ENCODE measurements around the gene SMIM3.

DNA sequence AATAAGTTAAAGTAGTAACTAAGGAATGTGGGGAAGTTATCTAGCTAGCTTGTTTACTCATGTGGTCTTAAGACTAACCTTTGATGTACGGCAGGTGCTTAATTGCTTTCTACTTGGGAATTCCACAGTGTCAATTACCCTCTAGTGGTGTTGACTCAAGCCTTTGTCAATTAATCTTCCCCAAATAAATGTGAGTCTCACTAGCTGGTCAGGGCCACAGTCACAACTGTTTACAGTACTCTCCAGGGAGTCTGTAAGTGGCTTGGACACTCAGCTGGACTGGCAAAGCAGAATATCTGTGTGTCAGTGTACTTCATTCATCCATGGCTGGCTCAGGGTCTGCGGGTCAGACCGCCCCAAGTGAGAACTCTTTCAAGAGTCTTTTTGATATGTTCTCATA lies 30.8 kb downstream of the SMIM3 start:
- no peak for TF ChIP-seq EZH2 (IDR thresholded peaks at IDR 0.05; ENCODE audit: low read length, missing control alignments)
- TF ChIP-seq, protein P1, sequence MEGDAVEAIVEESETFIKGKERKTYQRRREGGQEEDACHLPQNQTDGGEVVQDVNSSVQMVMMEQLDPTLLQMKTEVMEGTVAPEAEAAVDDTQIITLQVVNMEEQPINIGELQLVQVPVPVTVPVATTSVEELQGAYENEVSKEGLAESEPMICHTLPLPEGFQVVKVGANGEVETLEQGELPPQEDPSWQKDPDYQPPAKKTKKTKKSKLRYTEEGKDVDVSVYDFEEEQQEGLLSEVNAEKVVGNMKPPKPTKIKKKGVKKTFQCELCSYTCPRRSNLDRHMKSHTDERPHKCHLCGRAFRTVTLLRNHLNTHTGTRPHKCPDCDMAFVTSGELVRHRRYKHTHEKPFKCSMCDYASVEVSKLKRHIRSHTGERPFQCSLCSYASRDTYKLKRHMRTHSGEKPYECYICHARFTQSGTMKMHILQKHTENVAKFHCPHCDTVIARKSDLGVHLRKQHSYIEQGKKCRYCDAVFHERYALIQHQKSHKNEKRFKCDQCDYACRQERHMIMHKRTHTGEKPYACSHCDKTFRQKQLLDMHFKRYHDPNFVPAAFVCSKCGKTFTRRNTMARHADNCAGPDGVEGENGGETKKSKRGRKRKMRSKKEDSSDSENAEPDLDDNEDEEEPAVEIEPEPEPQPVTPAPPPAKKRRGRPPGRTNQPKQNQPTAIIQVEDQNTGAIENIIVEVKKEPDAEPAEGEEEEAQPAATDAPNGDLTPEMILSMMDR (conservative IDR thresholded peaks at IDR 0.05 in 1 of 2, IDR thresholded peaks at IDR 0.05 in 1 of 2; ENCODE audit: low read depth in 1 of 2, low read length in 2 of 2) = no peak

Data from fibroblast of lung (primary cell).